ENCODE data around the gene ZNF560.
A peak's percentile ranks its signal among the peaks of the same experiment; 100 is the strongest.
"Not testable (repeated sequence)": the region's sequence is repeated elsewhere in the genome, so short reads cannot be mapped to it uniquely, and the experiment has no call there.

ZNF560 gene
- total RNA-seq = 0 reads per million in 4 donors

DNA sequence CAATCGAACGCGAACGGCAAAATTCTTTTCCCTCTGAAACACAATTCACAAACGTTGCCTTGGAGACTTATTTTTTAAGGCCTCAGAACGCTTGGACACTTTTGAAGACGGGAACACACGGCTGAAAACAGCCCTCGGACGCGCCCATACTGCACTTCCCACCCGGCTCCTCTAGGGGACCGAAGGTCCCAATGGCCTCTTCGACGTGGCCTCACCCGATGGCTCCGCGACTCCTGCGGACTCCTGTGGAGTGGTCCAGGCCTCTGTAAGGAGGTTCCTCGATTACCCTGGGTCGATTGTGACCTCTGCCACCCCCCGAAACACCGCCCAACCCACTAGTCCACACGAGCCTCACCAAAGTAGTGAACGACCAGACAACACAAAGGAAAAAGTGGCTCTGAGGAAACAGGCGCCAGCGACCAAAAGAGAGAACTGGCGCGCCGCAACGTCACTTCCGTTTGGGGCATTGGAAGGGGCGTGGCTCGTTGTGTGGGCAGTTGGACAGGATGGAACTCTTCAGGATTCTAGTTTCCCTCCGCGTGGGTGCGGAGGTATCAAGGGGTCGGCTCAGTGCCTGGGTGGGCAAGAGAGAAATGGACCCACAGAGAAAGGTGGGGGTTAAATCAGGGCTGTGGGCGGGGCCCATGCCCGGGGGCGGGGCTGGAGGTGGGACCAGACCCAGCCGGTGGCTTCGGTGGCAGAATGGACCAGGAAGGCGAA, at the start of gene ZNF560:
ZNF560 (minus strand) TSS at position 434 of the 720 bp plus-strand sequence. CDS start 23,303 bp downstream, outside the sequence.
- DNase-seq = peak in 1 of 5 donors; percentile 8

DNA sequence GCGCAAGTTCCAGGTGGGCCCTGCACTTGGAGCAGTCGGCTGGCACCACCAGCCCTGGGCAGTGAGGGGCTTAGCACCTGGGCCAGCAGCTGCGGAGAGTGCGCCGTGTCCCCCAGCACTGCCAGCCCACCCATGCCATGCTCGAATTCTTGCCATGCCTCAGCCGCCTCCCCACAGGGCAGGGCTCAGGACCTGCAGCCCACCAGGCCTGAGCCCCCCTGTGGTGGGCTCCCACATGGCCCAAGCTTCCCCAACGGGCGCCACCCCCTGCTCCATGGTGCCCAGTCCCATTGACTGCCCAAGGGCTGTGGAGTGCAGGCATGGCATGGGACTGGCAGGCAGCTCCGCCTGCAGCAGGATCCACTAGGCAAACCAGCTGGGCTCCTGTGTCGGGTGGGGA, 49.5 kb upstream of the ZNF560 start:
- DNase-seq = no peak

DNA sequence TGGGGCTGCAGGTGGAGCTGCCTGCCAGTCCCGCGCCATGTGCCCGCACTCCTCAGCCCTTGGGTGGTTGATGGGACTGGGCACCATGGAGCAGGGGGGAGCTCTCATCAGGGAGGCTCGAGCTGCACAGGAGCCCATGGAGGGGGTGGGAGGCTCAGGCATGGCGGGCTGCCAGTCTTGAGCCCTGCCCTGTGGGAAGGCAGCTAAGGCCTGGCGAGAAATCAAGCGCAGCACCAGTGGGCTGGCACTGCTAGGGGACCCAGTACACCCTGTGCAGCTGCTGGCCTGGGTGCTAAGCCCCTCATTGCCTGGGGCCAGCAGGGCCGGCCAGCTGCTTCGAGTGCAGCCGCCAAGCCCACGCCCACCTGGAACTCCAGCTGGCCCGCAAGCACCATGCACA, 42.9 kb upstream of the ZNF560 start:
- DNase-seq = not testable (repeated sequence)

DNA sequence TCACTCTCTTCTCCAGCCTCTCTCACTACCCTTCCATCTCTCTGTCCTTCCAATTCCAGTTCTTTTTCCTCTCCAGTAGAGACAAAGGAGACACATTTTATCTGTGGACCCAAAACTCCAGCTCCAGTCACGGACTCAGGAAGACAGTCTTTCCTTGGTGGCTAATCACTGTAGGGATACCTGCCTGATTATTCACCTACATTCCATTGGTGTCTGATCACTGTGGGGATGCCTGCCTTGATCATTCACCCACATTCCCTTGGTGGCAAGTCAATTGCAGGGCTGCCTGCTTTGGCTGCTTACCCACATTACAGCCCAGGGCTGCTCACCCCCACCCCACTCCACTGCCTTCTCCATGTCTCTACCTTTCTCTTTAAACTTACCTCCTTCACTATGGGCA, 41.5 kb upstream of the ZNF560 start:
- DNase-seq = not testable (repeated sequence)

DNA sequence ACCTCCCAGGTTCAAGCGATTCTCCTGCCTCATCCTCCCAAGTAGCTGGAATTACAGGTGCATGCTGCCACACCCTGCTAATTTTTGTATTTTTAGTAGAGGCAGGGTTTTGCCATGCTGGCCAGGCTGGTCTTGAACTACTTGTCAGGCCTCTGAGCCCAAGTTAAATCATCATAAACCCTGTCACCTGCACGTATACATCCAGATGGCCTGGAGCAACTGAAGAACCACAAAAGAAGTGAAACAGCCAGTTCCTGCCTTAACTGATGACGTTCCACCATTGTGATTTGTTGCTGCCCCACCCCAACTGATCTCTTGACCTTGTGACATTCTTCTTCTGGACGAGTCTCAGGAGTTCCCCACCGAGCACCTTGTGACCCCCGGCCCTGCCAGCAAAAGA, 40.8 kb upstream of the ZNF560 start:
- DNase-seq = not testable (repeated sequence)

DNA sequence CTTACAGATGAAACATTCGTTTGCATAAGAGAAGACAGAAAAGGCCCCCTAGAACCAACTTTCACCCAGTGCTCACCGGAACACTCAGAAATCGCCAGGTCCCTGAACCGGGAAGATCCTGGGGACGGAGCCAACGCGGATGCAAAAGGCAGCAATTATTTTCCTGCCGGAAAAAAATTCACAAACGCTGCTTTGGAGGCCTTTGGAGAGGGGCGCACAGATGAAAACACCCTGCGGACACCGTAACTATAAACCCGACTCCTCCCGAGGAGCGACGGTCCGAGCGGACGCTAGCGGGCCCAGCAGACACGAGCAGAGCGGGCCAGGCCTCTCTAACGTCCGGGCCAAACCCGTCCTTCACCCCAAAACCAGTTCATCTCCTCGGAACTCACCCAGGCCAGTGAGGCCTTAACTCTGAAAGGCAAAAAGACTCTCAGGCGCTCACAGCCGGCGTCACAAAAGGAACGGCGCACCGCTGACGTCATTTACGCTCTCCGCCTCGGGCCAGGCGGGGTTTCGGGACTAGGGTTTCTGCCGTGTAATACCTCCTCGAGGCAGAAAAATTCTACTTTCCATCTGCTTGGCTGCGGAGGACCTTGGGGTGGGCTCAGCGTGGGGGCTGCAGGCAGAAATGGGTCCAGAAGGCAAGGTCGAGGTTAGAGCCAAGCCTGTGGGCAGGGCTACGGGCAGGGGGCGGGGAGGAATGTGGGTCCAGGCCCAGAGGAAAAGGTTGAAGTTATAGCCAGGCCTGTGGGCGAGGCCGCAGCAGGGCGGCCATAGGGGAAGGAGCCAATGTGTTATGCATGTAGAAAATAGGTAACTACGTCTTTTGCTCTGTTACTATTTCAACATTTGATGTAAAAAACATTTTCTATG, 40.0 kb upstream of the ZNF560 start, which contains the start of gene ZNF426:
ZNF426 (minus strand) TSS at position 463 of the 876 bp plus-strand sequence. CDS start 2,413 bp downstream, outside the sequence.
- DNase-seq = peak; percentile 46 to 87 (median 72)

DNA sequence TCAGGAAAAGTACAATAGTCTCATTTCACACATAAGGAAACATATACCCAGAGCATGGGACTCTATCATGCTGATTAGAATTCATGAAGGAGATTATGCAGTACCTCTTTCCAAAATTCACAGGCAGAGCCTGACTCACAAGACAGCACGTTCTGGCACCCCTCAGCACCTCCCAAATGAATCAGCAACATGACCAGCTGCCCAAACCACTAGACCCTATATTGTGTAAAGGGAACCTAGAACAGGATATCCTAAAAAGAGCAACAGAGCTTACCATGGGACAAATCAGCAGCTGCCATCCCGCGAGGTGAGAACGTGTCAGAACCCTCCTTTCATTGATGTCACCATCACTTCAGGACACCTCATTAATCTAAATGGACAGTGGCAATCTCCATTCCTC, 37.5 kb upstream of the ZNF560 start:
- no peak for DNase-seq

DNA sequence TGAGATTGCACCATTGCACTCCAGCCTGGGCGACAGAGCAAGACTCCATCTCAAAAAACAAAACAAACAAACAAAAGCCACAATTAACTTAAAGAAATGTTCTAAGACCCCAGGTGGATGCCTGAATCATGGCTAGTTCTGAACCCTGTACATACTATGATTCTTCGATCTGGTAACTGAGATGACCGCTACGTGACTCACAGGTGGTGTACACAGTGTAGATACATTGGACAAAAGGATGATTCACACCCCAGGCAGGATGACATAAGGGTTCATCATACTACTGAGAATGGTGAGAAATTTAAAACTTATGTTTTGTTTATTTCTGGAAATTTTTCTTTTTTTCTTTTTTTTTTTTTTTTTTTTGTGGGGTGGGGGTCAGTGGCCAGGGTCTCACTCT, 33.5 kb upstream of the ZNF560 start:
- DNase-seq = no peak

DNA sequence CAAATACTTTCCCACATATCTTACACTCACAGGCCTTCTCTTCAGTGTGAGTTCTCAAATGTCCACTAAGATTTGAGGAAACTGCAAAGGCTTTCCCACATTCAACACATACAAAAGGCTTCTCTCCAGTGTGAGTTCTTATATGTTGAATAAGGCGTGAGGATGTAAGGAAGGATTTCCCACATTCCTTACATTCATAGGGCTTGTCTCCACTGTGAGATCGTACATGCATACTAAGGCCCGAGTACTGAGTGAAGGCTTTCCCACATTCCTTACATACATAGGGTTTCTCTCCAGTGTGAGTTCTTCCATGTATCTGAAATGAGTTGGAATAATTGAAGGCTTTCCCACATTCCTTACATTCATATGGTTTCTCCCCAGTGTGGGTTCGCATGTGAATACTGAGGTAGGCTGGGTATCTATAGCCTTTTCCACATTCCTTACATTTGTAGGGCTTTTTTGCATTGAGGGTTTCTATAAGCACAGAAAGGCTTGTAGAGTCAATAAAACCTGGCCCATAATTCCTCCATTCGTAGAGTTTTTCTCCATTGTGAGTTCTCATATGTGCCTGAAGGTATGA, 30.4 kb upstream of the ZNF560 start:
- peak in 1 of 5 donors; percentile 2 for DNase-seq

DNA sequence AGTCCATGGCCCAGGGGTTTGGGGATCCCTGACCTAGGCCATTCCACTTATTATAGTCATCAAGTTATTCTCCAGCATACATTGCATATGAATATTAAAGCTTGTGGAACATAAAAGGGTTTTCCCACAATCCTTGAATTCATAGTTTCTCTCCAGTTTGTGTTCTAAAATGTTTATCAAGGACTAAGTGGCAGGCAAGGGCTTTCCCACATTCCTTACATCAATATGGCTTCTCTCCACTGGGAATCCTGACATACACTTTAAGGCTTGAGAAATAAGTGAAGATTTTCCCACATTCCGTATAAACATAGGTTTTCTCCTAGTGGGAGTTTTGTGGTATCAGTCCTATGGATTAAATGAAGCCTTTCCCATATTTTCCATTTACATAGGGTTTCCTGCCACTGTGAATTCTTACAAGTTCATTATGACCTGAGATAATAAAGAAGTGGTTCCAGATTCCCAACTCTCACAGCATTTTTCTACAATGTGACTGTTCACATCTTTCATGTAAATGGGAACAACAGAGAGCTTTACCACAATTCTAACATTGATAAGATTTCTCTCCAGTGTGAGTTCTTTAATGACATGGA, 25.6 kb upstream of the ZNF560 start:
- DNase-seq = no peak

DNA sequence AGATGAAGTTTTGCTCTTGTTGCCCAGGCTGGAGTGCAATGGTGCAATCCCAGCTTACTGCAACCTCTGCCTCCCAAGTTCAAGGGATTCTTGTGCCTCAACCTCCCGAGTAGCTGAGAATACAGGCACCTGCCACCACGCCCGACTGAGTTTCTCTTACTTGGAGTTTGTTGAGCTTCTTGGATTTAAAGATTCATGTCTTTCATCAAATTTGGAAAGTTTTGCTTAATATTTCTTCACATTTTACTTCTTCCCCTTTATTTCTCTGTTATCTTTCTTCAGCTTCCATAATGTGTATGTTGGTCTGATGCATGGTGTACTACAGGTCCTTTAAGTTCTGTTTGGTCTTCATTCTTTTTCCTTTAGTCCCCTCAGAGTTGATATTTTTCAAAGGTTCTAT, 8.9 kb upstream of the ZNF560 start:
- no peak for DNase-seq

DNA sequence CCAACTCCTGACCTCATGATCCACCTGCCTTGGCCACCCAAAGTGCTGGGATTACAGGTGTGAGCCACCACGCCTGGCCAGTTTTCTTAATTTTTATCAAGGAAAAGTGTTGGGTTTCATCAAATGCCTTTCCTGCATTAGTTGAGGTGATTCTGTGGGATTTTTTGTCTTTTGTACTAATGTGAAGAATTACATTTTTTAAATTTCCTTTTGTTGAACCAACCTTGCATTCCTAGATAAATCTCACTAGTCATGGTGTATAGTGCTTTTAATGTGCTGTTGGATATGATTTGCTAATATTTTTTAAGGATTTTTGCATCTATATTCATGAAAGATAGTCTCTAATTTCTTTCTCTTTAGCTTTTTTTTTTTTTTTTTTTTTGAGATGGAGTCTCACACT, 2.4 kb upstream of the ZNF560 start:
- DNase-seq = no peak

DNA sequence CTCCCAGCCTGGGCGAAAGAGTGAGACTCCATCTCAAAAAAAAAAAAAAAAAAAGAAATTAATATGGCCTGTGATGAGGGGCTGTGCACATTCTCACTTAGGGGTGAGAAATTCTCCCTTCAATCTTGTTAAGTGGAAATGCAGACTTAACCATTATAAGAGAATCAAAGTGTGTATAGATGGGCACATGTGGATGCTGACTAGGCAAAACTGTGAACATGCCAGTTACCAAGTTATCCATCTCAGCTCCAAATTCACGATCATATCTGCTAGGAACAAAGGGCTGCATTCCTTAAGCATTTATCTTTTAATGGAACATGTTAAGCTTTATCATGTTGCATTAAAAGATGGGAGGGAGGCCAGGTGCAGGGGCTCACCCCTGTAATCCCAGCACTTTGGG, 4.3 kb downstream of the ZNF560 start:
- no peak for DNase-seq

DNA sequence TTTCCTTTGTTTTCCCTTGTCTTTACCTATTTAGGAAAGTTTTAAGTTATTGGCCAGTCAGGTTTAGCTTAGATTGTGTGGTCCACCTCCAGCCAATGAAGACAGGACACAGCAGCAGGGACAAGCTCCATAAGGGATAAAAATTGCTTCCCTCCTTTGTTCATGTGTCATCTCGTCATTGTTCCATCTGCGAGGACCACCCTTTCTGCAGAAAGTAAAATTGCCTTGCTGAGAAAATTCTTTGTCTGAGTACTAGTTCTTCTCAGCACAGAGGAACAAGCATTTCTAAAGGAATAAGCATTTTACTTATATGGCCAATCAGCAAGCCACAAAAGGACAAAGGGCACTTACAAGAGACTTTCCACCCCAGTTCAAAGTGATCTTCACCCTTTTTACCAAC, 11.4 kb downstream of the ZNF560 start:
- no peak for DNase-seq

DNA sequence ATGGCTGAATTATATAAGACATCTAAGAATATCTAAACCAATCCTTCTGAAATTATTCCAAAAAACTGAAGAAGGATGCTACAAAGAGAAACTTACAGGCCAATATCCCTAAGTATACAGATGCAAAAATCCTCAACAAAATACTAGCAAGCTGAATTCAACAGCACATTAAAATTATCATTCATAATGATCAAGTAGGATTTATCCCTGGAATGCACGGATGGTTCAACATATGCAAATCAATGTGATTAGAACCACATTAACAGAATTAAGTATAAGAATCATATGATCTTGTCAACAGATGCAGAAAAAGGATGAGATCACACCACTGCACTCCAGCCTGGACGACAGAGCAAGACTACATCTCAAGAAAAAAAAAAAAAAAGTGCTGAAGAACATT, 13.3 kb downstream of the ZNF560 start:
- DNase-seq = no peak

DNA sequence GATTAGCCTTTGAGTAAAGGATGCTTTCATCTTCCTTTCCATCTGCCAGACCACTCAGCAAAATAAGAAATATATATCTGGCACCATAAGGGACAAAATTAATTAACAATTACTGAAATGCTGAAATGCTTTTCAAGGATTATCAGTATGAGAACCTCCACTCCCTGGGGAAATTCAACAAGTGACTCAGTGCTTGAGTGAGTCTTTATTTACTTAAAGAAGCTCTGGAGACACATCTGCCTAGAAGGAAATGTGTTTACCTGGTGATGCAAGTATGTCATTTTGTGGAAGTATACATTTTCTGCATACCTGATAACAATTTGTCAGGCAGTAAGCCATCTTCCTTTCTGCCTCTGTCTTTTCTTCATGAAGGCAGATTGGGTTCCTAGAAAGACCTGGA, 23.4 kb downstream of the ZNF560 start:
- no peak for DNase-seq

DNA sequence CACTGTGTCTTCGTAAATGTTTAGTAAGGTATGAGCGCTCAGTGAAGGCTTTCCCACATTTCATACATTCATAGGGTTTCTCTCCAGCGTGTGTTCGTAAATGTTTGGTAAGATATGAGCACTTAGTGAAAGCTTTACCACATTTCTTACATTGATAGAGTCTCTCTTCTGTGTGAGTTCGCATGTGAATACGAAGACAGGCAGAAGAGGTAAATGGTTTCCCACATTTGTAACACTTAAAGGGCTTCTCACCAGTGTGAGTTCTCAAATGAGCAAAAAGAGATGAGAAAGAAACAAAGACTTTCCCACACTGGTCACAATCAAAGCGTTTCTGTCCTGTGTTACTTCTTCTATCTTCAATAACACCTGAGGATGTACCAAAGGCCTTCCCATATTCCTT, 31.3 kb downstream of the ZNF560 start:
- no peak for DNase-seq

DNA sequence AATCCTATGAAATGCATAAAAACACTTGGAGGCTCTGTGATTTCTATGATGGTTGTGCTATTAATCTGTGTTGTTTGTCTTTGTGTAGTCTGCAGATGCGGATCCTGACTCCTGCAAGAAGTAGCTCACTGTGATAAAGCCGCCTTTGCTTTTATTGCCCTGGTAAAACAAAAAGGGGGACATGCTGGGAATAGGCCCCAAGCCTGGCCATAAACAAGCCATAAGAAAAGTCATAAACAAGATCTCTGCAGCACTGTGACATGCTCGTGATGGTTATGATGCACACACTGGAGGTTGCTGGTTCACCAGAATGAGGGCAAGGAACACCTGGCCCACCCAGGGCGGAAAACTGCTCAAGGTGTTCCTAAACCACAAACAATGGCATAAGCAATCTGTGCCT, 36.5 kb downstream of the ZNF560 start:
- DNase-seq = no peak

DNA sequence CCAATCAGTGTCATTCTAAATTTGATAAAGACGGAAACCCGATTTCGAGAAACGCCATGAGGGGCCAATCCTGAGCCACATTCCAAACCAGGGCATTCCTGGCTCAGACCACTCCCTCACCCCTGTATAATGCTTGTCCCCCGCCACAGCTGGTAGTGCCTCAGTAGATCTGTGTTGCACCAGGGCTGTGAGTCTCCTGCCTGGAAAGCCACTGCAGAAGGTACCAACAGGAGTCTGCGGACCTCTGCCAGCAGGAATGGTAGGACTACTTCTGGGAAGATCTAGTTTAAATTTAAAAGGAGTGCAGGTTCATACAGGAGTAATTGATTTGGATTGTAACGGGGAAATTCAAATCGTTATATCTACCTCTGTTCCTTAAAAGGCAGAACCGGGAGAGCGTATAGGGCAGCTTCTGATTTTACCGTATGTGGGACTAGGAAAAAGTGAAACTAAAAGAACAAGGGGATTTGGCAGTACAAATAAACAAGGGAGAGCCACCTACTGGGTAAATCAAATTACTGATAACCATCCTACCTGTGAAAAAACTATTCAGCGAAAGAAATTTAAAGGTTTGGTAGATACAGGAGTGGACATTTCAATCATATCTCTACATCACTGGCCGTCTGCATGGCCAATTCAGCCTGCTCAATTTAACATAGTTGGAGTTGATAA, 42.3 kb downstream of the ZNF560 start:
- no peak for DNase-seq

DNA sequence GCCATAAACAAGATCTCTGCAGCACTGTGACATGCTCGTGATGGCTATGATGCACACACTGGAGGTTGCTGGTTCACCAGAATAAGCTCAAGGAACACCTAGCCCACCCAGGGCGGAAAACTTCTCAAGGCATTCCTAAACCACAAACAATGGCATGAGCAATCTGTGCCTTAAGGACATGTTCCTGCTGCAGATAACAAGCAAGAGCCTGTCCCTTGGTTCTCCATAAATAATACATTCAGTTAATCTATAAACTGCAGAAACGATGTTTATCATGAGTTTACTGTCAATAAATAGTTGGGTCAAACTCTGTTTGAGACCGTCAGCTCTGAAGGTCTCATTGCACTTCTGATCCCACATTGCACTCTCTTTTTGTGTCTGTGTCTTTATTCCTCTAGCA, 44.5 kb downstream of the ZNF560 start:
- DNase-seq = no peak

DNA sequence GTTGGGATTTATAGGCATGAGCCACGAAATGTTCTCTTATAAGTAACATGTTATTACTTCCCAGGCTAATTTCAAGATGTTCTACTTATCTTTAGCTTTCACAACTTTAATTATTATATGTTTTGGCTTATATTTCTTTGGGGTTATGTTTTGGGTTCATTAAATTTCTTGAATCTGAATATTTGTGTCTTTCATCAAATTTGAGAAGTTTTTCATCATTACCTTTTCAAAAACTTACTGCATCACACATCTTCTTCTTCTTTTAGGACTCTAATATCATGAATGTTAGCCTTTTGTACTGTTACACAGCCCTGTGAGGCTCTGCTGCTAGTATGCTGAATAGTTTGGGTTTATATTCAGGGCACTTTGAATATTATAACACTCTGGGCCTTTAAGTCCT, 53.4 kb downstream of the ZNF560 start:
- no peak for DNase-seq

DNA sequence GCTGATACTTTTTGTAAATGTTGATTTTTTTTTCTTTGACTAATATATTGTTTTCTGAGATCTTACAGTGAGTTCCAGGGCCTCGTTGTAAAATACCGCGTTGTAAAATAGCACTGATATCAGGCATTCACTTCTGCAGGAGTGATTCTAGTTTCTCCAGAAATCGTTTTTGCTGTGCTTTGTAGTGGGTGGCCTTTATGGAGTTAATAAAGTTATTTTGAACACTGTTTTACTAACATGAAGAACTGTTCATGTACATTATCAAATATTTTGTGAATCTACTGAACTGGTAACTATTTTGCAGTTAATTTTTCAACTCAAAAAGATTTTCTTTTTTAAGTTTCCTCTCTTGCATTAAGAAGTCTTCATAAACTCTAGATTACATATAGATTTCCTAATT, 62.1 kb downstream of the ZNF560 start:
- DNase-seq = no peak

Data from T-helper 1 cell (primary cell).